GM13976 (cell line): ENCODE data around the gene RNF166.

ENCODE experiments used
- DNase-seq: peaks from one replicate; pipeline ENCODE4 v3.0.0; 2012; ENCODE audit warnings: low spot score
- in situ Hi-C: fragments of 300-500 bp; cut with MboI; formaldehyde crosslinking; loops from one replicate; pipeline ENCODE4 v1.12.0; 2022; ENCODE audit warnings: low sequenced_read_pairs, mixed read lengths, inconsistent platforms; ENCODE audit not compliant: unreplicated experiment
- TF ChIP-seq, protein P1 (sequence below): IDR thresholded peaks from 2 replicates; pipeline ENCODE4 v1.5.1; 2012; ENCODE audit warnings: borderline replicate concordance, mild to moderate bottlenecking; ENCODE audit not compliant: insufficient read depth; ENCODE audit errors: extremely low read depth, missing control alignments, control extremely low read depth

RNF166 gene

DNA sequence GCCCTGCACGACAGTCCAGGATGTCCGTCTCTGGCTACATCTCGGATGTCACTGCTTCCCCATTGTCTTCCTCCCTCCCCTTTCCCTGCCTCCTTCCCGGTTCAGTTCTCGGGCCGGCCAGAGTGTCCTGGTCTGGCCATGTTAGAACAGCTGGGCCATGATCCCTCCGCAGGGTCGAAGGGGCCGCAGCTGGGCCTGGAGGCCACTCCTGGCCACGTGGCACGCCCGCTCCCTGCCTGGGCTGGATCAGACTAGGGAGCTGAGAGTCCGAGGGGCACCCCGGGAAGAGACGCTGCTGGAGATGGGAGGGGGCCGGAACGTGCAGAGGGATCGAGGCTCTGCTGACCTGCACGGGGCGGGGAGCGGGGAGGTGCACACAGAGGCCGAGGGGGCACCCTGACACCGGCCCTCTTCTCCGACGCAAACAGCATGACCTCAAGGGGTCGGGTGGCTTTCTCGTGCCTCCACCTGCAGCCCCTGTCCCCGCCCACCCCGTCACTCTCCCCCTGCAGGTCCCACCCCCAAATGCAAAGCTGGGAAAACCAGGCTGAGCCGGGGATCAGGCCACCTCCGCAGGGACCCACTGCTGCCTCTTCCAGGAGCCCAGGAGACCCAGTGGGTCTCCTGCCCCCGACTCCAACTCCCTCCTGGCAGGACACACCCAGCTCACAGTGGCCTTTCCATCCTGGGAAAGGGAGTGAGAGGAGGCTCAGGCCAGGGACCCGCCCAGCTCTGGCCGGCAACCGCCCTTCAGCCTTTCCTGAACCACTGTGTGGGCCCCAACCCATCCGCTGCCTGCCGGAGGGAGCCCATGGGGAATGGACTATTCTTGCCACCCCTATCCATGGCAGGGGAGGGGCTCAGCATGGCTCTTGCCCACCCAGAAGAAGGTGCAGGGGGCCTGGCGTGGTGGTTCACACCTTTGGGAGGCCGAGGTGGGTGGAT is 38.6 kb upstream of the RNF166 start:
- DNase-seq, result no peak
- in situ Hi-C loops, result no loop called here
- TF ChIP-seq, protein P1, sequence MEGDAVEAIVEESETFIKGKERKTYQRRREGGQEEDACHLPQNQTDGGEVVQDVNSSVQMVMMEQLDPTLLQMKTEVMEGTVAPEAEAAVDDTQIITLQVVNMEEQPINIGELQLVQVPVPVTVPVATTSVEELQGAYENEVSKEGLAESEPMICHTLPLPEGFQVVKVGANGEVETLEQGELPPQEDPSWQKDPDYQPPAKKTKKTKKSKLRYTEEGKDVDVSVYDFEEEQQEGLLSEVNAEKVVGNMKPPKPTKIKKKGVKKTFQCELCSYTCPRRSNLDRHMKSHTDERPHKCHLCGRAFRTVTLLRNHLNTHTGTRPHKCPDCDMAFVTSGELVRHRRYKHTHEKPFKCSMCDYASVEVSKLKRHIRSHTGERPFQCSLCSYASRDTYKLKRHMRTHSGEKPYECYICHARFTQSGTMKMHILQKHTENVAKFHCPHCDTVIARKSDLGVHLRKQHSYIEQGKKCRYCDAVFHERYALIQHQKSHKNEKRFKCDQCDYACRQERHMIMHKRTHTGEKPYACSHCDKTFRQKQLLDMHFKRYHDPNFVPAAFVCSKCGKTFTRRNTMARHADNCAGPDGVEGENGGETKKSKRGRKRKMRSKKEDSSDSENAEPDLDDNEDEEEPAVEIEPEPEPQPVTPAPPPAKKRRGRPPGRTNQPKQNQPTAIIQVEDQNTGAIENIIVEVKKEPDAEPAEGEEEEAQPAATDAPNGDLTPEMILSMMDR, result no peak

DNA sequence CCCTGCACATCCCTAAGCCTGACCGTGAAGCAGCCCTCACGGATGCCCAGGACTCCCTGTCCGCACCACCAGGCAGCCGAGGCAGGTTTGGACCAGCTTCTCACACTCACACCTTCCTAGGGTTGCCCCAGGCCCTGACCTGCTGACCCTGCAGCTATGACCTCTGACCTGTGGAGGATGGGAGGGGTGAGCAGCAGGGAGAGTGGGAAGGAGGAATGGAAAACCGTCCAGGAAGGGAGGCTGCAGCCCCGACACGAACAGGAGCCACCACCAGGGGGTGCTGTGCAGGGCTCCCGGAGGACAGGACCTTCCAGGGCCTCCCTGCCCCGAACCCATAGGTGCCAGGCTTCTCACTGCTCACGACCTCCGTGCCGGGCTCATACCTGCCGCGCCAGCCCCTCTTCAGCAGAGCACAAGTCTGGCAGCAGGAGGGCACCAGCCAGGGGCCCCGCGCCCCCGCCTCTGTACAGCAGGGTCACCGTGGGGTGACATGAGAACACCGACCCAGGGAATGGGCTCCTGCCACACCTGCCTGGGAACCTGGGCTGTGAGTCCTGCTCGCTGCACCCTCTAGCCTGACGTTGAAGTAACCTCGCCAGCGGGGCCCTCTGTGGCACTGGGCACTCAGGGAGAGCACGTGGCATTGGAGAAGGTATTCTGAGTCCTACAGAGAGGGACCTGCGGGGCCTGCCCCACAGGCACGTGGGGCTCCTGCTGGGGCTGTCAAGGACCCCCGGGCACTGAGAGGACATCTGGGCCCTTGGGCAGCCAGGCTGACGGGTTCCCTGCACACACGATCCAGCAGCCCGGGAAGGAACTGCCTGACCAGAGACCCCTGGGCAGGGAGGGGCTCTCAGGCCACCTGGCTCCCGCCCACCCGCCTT is 37.7 kb upstream of the RNF166 start:
- TF ChIP-seq, protein P1, result peak; percentile 85
- in situ Hi-C loops, result no loop called here
- peak; percentile 87 for DNase-seq

DNA sequence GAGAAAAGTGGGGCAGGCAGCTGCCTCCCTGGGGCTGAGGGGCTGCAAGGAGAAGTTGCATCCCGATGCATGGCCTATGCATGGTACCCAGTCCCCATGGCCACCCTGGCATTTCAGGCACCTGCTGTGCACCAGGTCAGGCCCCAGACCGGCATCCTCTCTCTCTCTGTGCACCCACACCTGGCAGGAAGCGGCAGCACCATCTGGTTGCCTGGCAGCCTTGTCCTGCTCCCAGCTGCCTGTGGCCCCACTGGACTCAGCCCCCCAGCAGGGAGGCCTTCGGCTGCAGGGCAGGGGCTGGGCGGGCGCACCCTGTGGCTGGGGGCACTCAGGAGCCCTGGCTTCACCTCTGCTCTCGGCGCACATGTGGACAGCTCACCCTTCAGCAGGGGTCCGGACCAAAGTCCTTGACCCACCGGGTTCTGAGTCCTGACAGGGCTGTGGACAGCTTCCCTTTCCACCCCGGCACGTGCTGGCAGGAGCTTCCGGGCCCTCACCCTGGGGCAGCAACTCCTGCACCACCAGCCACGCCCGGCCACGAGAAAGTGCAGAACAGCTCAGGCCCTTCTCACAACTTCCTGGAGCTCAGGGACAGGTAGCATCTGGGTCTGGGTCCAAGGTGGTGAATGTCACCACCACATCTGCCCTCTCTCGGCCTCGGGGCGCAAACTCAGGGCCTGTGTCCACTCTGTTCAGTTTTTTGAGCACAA is 36.8 kb upstream of the RNF166 start:
- TF ChIP-seq, protein P1, result no peak
- no peak for DNase-seq
- in situ Hi-C loops, result no loop called here

DNA sequence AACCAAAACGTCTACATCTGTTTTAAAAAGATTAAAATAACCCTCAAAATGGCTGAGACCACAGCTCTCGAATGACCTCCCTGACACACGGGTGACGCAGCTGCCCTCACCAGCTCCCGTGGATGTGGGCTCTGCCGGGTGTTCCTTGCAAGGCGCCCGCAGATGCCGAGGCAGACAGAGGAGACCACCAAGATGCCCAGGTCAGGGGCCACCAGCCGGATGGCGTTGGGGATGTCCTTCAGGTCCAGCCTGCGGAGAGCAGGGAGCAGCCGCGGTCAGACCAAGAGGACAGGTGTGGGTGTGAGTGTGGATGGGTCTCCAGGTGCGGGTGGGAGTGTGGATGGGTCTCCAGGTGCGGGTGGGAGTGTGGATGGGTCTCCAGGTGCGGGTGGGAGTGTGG is 35.2 kb upstream of the RNF166 start:
- in situ Hi-C loops, result no loop called here
- TF ChIP-seq, protein P1, result no peak

DNA sequence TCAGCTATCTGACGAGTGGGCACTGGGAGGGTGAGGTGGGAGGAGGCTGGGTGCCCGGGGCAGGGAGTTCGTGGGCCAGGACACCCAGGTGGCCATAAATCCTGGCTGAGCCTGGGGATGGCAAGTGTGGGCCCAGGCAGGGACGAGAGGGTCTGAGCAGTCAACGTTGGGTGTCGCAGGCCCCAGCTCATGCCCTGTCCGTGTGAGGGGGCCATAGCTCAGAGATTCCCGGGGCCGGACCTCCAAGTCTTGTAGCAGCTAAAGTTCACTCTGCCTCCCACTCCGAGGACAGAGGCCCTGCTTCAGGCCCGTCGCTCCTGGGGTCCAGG is 34.5 kb upstream of the RNF166 start:
- no peak for DNase-seq
- TF ChIP-seq, protein P1, result no peak
- in situ Hi-C loops, result no loop called here

More for the DNA sequence above, 35.2 kb upstream of the RNF166 start:
- no peak for DNase-seq
